Measurements from ENCODE around the gene MFGE8.
"Not testable (repeated sequence)": the region's sequence is repeated elsewhere in the genome, so short reads cannot be mapped to it uniquely, and the experiment has no call there.

- TF ChIP-seq EP300 (IDR thresholded peaks at IDR 0.05); POLR2A (IDR thresholded peaks at IDR 0.05; ENCODE audit: low read length); PHF8 (IDR thresholded peaks at IDR 0.05; ENCODE audit: borderline replicate concordance, low read depth); JUNB (IDR thresholded peaks at IDR 0.05); HDAC2 (IDR thresholded peaks at IDR 0.05): not testable (repeated sequence)
- TF ChIP-seq, protein P1, sequence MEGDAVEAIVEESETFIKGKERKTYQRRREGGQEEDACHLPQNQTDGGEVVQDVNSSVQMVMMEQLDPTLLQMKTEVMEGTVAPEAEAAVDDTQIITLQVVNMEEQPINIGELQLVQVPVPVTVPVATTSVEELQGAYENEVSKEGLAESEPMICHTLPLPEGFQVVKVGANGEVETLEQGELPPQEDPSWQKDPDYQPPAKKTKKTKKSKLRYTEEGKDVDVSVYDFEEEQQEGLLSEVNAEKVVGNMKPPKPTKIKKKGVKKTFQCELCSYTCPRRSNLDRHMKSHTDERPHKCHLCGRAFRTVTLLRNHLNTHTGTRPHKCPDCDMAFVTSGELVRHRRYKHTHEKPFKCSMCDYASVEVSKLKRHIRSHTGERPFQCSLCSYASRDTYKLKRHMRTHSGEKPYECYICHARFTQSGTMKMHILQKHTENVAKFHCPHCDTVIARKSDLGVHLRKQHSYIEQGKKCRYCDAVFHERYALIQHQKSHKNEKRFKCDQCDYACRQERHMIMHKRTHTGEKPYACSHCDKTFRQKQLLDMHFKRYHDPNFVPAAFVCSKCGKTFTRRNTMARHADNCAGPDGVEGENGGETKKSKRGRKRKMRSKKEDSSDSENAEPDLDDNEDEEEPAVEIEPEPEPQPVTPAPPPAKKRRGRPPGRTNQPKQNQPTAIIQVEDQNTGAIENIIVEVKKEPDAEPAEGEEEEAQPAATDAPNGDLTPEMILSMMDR (IDR thresholded peaks at IDR 0.05): not testable (repeated sequence)
Measured at GRCh38 chr15:88934449-88934848, 21.3 kb upstream of the MFGE8 start.

Measured in A549 (cell line).